Central memory CD8-positive, alpha-beta T cell (primary cell): ENCODE data around the gene HNRNPF.

ENCODE experiments used
- ATAC-seq: fragments of 150-1000 bp; cut with Tn5 transposase; replicated peaks from 2 replicates; pipeline ENCODE4 v1.10.0; 2022; ENCODE audit warnings: mild to moderate bottlenecking, moderate FRiP score, moderate number of reproducible peaks; ENCODE audit not compliant: poor library complexity, severe bottlenecking; ENCODE audit errors: extremely low read depth
- DNase-seq, 2 donors: peaks; one replicate each; pipeline ENCODE4 v3.0.0; 2021; ENCODE audit warnings: low spot score in 2 of 2
- H3K27ac Mint-ChIP-seq: one replicate; pipeline ENCODE4 v1.8.0; 2022; ENCODE audit warnings: low read depth, mild to moderate bottlenecking, moderate library complexity, mixed read lengths
- H3K27me3 Mint-ChIP-seq: one replicate; pipeline ENCODE4 v1.8.0; 2022; ENCODE audit warnings: mixed read lengths
- H3K36me3 Mint-ChIP-seq: one replicate; pipeline ENCODE4 v1.8.0; 2022; ENCODE audit warnings: mild to moderate bottlenecking, moderate library complexity, mixed read lengths; ENCODE audit not compliant: insufficient read depth
- H3K4me1 Mint-ChIP-seq: one replicate; pipeline ENCODE4 v1.8.0; 2022; ENCODE audit warnings: mixed read lengths
- H3K4me3 Mint-ChIP-seq: one replicate; pipeline ENCODE4 v1.8.0; 2022; ENCODE audit warnings: mild to moderate bottlenecking, moderate library complexity, mixed read lengths
- H3K9me3 Mint-ChIP-seq: one replicate; pipeline ENCODE4 v1.8.0; 2022; ENCODE audit warnings: mixed read lengths

Gene HNRNPF

DNA sequence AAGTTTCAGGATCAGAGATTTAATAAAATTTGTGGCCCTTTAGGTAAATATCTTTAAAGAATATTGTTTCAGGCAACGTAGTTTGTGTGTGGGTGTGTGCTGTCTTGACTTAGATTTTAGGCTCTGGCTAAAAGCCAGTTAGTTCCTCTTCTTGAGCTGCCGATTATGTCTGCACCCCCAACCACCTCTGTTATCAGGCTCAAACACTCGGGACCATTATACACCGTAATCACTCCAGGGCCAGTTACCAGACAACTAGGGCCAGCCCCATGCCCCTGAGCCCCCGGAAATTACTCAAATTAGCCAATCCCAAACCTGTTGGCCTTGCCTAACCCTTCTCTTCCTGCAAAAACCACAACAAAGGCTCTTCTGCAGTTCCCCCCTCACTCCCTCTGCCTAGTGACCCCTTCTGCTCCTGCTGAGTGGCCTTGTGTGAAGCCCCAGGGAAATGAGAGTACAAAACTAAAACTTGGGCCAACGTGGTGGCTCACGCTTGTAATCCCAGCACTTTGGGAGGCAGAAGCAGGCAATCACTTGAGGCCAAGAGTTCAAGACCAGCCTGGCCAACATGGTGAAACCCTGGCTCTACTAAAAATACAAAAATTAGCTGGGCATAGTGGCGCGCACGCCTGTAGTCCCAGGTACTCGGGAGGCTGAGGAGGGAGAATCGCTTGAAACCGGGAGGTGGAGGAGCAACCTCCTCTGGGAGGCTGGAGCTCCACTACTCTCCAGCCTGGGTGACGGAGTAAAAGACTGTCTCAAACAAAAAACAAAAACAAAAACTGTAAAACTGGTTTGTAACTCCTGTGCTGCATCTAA lies 9.2 kb upstream of the HNRNPF start:
- Mint-ChIP-seq H3K27me3 (no peaks in the 10 kb centered on the region), H3K27ac (peak overlapping the region; percentile 87), H3K9me3 (no peaks in the 10 kb centered on the region), H3K4me1 (peaks cover 39% of the 10 kb centered on the region), H3K36me3 (peaks cover 7% of the 10 kb centered on the region), H3K4me3 (peak overlapping the region; percentile 57)
- DNase-seq (peak in 1 of 2 donors; percentile 39), ATAC-seq (peak; percentile 21)

- no peak for ATAC-seq
- DNase-seq: no peak
- Mint-ChIP-seq H3K27me3 (no peaks in the 10 kb centered on the region), H3K4me1 (peaks cover 30% of the 10 kb centered on the region), H3K36me3 (peaks cover 7% of the 10 kb centered on the region), H3K4me3 (no peak overlapping the region), H3K27ac (no peak overlapping the region), H3K9me3 (no peaks in the 10 kb centered on the region)
Measured at GRCh38 chr10:43415544-43415943, 6.6 kb upstream of the HNRNPF start.

DNA sequence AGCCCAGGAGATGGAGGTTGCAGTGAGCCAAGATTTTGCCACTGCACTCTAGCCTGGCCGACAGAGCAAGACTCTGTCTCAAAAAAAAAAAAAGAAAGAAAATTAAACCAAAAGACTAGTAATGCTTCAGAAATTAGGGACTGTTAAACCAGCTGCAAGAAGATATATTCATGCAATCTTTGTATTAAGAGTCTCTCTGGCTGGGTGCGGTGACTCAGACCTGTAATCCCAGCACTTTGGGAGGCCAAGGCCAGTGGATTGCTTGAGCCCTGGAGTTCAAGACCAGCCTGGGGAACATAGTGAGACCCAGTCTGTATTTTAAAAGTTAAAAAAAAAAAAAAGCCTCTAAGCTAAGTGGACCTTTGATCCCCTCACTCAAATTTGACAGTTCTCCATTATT lies 2.5 kb upstream of the HNRNPF start:
- DNase-seq (no peak), ATAC-seq (no peak)
- Mint-ChIP-seq H3K4me3 (no peak overlapping the region), H3K36me3 (peaks cover 24% of the 10 kb centered on the region), H3K4me1 (peaks cover 28% of the 10 kb centered on the region), H3K27ac (no peak overlapping the region), H3K9me3 (no peaks in the 10 kb centered on the region), H3K27me3 (no peaks in the 10 kb centered on the region)

- H3K9me3 Mint-ChIP-seq: no peaks in the 10 kb centered on the region
- H3K4me1 Mint-ChIP-seq: peaks cover 28% of the 10 kb centered on the region
- no peaks in the 10 kb centered on the region for H3K27me3 Mint-ChIP-seq
- peak overlapping the region; percentile 99 for H3K27ac Mint-ChIP-seq
- DNase-seq (no peak), ATAC-seq (no peak)
- H3K4me3 Mint-ChIP-seq: peak overlapping the region; percentile 93
- peaks cover 29% of the 10 kb centered on the region for H3K36me3 Mint-ChIP-seq
Measured at GRCh38 chr10:43410345-43410744, 1.4 kb upstream of the HNRNPF start.

- peaks cover 33% of the 10 kb centered on the region for H3K36me3 Mint-ChIP-seq
- peaks cover 33% of the 10 kb centered on the region for H3K4me1 Mint-ChIP-seq
- no peaks in the 10 kb centered on the region for H3K27me3 Mint-ChIP-seq
- ATAC-seq: peak; percentile 33
- H3K27ac Mint-ChIP-seq: peak overlapping the region; percentile 99
- peak overlapping the region; percentile 93 for H3K4me3 Mint-ChIP-seq
- H3K9me3 Mint-ChIP-seq: no peaks in the 10 kb centered on the region
- DNase-seq: peak; percentile 53 to 73
Measured at GRCh38 chr10:43409385-43410109, 561 bp upstream of the HNRNPF start.

- Mint-ChIP-seq H3K27ac (peak overlapping the region; percentile 99), H3K4me3 (peak overlapping the region; percentile 93), H3K27me3 (no peaks in the 10 kb centered on the region), H3K4me1 (peaks cover 37% of the 10 kb centered on the region), H3K36me3 (peaks cover 40% of the 10 kb centered on the region), H3K9me3 (no peaks in the 10 kb centered on the region)
- DNase-seq: no peak
- ATAC-seq: no peak
Measured at GRCh38 chr10:43408331-43408709, 666 bp downstream of the HNRNPF start.

DNA sequence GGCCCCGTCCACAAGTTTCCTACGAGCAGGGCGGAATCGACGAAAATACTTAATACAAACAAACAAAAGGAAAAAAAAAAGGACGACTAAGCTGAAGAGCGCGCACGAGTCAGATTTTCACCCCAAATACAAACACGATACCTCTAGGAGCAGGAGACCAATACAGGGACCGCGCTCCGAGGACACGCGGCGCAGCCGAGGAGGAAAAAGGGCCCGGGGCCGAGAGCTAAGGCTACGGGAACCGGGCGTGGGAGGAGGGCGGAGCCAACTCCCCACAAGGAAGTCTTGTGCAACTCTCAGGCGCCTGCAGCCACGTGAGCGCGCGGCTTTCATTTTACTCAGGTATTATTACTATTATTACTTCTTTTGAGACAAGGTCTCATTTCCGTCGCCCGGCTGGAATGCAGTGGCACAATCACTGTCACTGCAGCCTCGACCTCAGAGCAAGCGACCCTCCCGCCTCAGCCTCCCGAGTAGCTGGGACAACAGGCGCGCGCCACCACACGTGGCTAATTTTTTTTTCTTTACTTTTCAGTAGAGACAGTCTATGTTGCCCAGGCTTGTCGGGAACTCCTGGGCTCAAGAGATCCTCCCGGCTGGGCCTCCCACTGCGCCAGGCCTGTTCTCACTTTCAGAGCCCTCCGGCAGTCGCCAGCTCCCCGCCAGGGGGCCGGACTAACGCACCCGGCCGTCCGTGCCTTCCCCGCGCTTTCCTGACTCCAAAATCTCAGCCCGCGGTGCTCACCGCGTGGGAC lies 1.2 kb downstream of the HNRNPF start:
- Mint-ChIP-seq H3K36me3 (peaks cover 46% of the 10 kb centered on the region), H3K4me3 (peak overlapping the region; percentile 93), H3K27me3 (no peaks in the 10 kb centered on the region), H3K27ac (peak overlapping the region; percentile 99), H3K9me3 (no peaks in the 10 kb centered on the region), H3K4me1 (peaks cover 43% of the 10 kb centered on the region)
- ATAC-seq (peak; percentile 21), DNase-seq (peak; percentile 72 to 75)

DNA sequence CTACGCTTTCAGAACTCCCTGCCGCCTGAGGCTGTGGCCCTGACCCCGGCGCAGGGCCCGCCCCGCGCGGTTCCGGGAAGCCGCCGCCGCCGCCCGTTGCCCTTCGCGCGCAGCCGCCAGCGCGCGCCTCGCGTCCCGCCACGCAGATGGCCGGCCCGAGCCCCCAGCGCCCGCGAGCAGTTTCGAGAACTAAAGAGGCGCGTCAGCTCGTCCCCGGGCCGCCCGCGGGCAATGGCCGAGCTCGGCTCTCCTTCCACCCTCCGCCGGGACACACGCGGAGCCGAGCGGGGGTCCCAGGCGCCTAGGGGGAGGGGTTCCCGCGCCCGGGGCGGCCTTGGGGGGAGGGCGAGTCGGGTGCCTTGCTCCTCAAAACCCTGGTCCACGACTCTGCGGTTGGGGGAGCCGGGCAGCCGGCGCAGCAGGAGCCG lies 1.8 kb downstream of the HNRNPF start:
- ATAC-seq (no peak), DNase-seq (peak; percentile 35 to 39)
- Mint-ChIP-seq H3K4me1 (peaks cover 49% of the 10 kb centered on the region), H3K9me3 (no peaks in the 10 kb centered on the region), H3K27me3 (no peaks in the 10 kb centered on the region), H3K4me3 (peak overlapping the region; percentile 93), H3K36me3 (peaks cover 51% of the 10 kb centered on the region), H3K27ac (peak overlapping the region; percentile 99)

GRCh38 chr10:43404704-43405084 lies 4.3 kb downstream of the HNRNPF start:
- Mint-ChIP-seq H3K9me3 (no peaks in the 10 kb centered on the region), H3K36me3 (peaks cover 56% of the 10 kb centered on the region), H3K27me3 (no peaks in the 10 kb centered on the region), H3K4me1 (peaks cover 59% of the 10 kb centered on the region), H3K27ac (peak overlapping the region; percentile 99), H3K4me3 (peak overlapping the region; percentile 93)
- DNase-seq (no peak), ATAC-seq (no peak)

DNA sequence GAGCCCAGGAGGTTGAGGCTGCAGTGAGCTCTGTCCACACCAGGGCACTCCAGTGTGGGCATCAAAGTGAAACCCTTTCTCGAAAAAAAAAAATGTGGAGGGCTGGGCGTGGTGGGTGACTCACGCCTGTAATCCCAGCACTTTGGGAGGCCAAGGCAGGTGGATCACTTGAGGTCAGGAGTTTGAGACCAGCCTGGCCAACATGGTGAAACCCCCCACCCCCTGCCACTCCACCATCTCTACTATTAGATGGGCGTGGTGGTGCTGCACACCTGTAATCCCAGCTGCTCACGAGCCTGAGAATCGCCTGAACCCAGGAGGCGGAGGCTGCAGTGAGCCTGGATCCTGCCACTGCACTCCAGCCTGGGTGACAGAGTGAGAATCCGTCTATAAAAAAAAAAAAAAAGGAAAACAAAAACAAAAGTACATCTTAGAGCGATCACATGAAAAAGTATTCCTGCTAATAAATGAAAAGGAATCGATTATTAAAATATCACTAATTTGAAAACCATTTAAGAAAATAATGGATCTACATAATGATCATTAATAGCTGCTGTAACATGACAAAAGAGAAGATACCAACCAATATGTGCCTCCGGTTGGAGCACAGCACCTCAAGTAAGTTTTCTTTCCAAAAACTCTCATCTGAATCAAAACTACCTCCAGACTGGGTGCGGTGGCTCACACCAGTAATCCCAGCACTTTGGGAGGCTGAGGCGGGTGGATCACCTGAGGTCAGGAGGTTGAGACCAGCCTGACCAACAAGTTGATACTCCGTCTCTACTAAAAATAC lies 4.9 kb downstream of the HNRNPF start:
- no peak for DNase-seq
- ATAC-seq: no peak
- peaks cover 55% of the 10 kb centered on the region for H3K36me3 Mint-ChIP-seq
- H3K27me3 Mint-ChIP-seq: no peaks in the 10 kb centered on the region
- H3K27ac Mint-ChIP-seq: peak overlapping the region; percentile 99
- H3K4me1 Mint-ChIP-seq: peaks cover 59% of the 10 kb centered on the region
- H3K9me3 Mint-ChIP-seq: no peaks in the 10 kb centered on the region
- peak overlapping the region; percentile 93 for H3K4me3 Mint-ChIP-seq

DNA sequence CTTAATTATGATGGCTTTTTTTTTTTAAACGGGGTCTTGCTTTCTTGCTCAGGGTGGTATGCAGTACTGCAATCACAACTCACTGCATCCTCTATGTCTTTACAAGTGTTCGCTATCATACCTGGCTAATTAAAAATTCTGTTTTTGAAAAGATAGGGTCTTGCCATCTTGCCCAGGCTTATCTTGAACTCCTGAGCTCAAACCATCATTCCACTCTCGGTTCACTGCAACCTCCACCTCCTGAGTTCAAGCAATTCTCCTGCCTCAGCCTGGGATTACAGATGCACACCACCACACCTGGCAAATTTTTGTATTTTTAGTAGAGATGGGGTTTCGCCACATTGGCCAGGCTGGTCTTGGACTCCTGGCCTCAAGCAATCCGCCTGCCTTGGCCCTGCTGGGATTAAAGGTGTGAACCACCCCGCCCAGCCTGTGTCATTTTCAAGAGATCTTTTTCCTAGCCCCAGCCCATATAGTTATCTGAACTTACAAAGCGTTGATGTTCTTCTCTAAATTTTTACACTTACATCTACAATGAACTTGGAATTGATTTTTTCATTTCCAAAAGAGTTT lies 6.0 kb downstream of the HNRNPF start:
- Mint-ChIP-seq H3K27ac (peak overlapping the region; percentile 99), H3K36me3 (peaks cover 49% of the 10 kb centered on the region), H3K4me3 (peak overlapping the region; percentile 93), H3K9me3 (no peaks in the 10 kb centered on the region), H3K4me1 (peaks cover 58% of the 10 kb centered on the region), H3K27me3 (no peaks in the 10 kb centered on the region)
- DNase-seq (no peak), ATAC-seq (no peak)

DNA sequence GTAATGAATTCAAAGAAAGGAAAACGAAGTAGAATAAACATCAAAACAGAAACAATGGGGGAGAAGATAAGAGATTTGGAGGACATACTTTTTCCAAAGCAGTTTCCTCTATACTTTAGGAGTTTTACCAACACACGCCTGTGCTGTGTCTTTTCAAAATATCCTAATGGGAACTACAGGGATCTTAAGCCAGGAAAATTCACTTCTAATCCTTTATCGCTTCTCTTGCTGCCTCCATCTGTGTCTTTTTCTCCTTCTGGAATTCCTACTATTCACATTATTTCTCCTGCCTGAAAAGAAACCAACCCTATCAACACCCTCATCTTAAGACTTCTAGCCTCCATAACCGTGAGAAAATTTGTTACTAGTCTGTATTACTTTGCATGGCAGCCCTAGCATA lies 6.8 kb downstream of the HNRNPF start:
- no peaks in the 10 kb centered on the region for H3K27me3 Mint-ChIP-seq
- H3K36me3 Mint-ChIP-seq: peaks cover 49% of the 10 kb centered on the region
- ATAC-seq: no peak
- H3K4me3 Mint-ChIP-seq: peak overlapping the region; percentile 93
- H3K4me1 Mint-ChIP-seq: peaks cover 64% of the 10 kb centered on the region
- H3K27ac Mint-ChIP-seq: peak overlapping the region; percentile 99
- no peaks in the 10 kb centered on the region for H3K9me3 Mint-ChIP-seq
- no peak for DNase-seq
